Right forelimb (tissue), 1 donor: ENCODE data around the gene ARHGEF2.
A peak's percentile ranks its signal among the peaks of the same experiment; 100 is the strongest.
"Not testable (repeated sequence)": the region's sequence is repeated elsewhere in the genome, so short reads cannot be mapped to it uniquely, and the experiment has no call there.

Experiments
- DNase-seq: peaks from one replicate; pipeline ENCODE4 v3.0.0-alpha.2; 2018

ARHGEF2 gene

GRCh38 chr1:155989242-155990004 lies 11.1 kb upstream of the ARHGEF2 start:
- peak; percentile 86 for DNase-seq

- DNase-seq: not testable (repeated sequence)
These were observed 6.7 kb upstream of the ARHGEF2 start for GRCh38 chr1:155984903-155985645.

- no peak for DNase-seq
These were observed 6.0 kb upstream of the ARHGEF2 start for GRCh38 chr1:155984341-155984740.

GRCh38 chr1:155983191-155984024 lies 5.1 kb upstream of the ARHGEF2 start:
- DNase-seq: peak; percentile 78

- no peak for DNase-seq
These were observed 3.8 kb upstream of the ARHGEF2 start for GRCh38 chr1:155982106-155982505.

- no peak for DNase-seq
These were observed 3.1 kb upstream of the ARHGEF2 start for GRCh38 chr1:155981266-155982088.

GRCh38 chr1:155979597-155980343 lies 1.4 kb upstream of the ARHGEF2 start:
- DNase-seq: no peak

GRCh38 chr1:155978973-155979429 lies 654 bp upstream of the ARHGEF2 start:
- no peak for DNase-seq

- DNase-seq: peak; percentile 75
These were observed 540 bp downstream of the ARHGEF2 start for GRCh38 chr1:155977690-155978324.

GRCh38 chr1:155976913-155977689 lies 1.2 kb downstream of the ARHGEF2 start:
- no peak for DNase-seq

GRCh38 chr1:155976062-155976912 lies 2.1 kb downstream of the ARHGEF2 start:
- DNase-seq: peak; percentile 88

- no peak for DNase-seq
These were observed 2.8 kb downstream of the ARHGEF2 start for GRCh38 chr1:155975375-155976061.

- DNase-seq: no peak
These were observed 3.9 kb downstream of the ARHGEF2 start for GRCh38 chr1:155974208-155975115.

GRCh38 chr1:155973723-155974122 lies 4.6 kb downstream of the ARHGEF2 start:
- no peak for DNase-seq

- DNase-seq: no peak
These were observed 6.2 kb downstream of the ARHGEF2 start for GRCh38 chr1:155971910-155972809.

- no peak for DNase-seq
These were observed 7.7 kb downstream of the ARHGEF2 start for GRCh38 chr1:155970531-155971167.
